Naive thymus-derived CD4-positive, alpha-beta T cell (primary cell): ENCODE data around the gene CAMK2D. TPM values are rescaled to one million over a fixed set of nuclear protein-coding genes. Genes with fewer than 3 reads are reported as not detected.

Experiments used
- ATAC-seq: fragments of 150-1000 bp; cut with Tn5 transposase; 2 replicates; pipeline ENCODE4 v1.10.0; 2021; ENCODE audit warnings: mild to moderate bottlenecking, moderate library complexity
- CTCF ChIA-PET: fragments of 350-600 bp; sonication (Branson Sonifier 250); formaldehyde crosslinking; loops from one replicate; lab custom pipeline; 2021; ENCODE audit warnings: antibody characterized with exemption; lab: Charles Lee
- POLR2A ChIA-PET: fragments of 350-600 bp; sonication (Branson Sonifier 250); formaldehyde crosslinking; loops from one replicate; lab custom pipeline; 2021; ENCODE audit warnings: antibody characterized with exemption, inconsistent platforms; lab: Charles Lee
- DNase-seq, 9 donors: peaks; one replicate each; pipeline versions ENCODE4 v3.0.0 to v3.0.0-alpha.2; 2020 to 2022; ENCODE audit warnings: mixed read lengths in 1 of 9
- H3K27ac ChIP-seq: one replicate; pipeline ENCODE4 v1.7.0; 2013; ENCODE audit warnings: mild to moderate bottlenecking, low read depth, low read length, moderate library complexity
- H3K27me3 ChIP-seq, 2 donors: one replicate each; pipeline ENCODE4 v1.7.0; 2013; ENCODE audit warnings: low read length in 2 of 2, mild to moderate bottlenecking in 2 of 2, moderate library complexity in 2 of 2; ENCODE audit not compliant: control insufficient read depth in 2 of 2, insufficient read depth in 2 of 2
- H3K36me3 ChIP-seq, 3 experiments: 1 replicate in 2 of 3; 2 replicates in 1 of 3; pipeline ENCODE4 v1.7.0; 2013; ENCODE audit warnings: low read length in 3 of 3, mild to moderate bottlenecking in 3 of 3, moderate library complexity in 1 of 3; ENCODE audit not compliant: insufficient read depth in 3 of 3, control insufficient read depth in 2 of 3
- H3K4me1 ChIP-seq, 2 donors: one replicate each; pipeline ENCODE4 v1.7.0; 2013; ENCODE audit warnings: low read length in 2 of 2, mild to moderate bottlenecking in 2 of 2, moderate library complexity in 1 of 2; ENCODE audit not compliant: control insufficient read depth in 2 of 2, insufficient read depth in 2 of 2
- H3K4me3 ChIP-seq: 2 replicates; pipeline ENCODE4 v1.7.0; 2013; ENCODE audit warnings: mild to moderate bottlenecking, low read length
- H3K9me3 ChIP-seq, 3 experiments: 1 replicate in 2 of 3; 2 replicates in 1 of 3; pipeline ENCODE4 v1.7.0; 2013; ENCODE audit warnings: low read length in 3 of 3; ENCODE audit not compliant: control insufficient read depth in 2 of 3
- H3K27ac Mint-ChIP-seq, 9 donors: one replicate each; pipeline ENCODE4 v1.8.0; 2020 to 2022; ENCODE audit warnings: mixed read lengths in 9 of 9, mild to moderate bottlenecking in 8 of 9, moderate library complexity in 5 of 9, inconsistent platforms in 2 of 9
- H3K27me3 Mint-ChIP-seq, 5 donors: one replicate each; pipeline ENCODE4 v1.8.0; 2021 to 2022; ENCODE audit warnings: mixed read lengths in 5 of 5, mild to moderate bottlenecking in 1 of 5
- H3K36me3 Mint-ChIP-seq, 5 donors: one replicate each; pipeline ENCODE4 v1.8.0; 2020 to 2022; ENCODE audit warnings: mixed read lengths in 5 of 5, mild to moderate bottlenecking in 3 of 5, inconsistent platforms in 1 of 5
- H3K4me1 Mint-ChIP-seq, 7 donors: one replicate each; pipeline ENCODE4 v1.8.0; 2020 to 2022; ENCODE audit warnings: mixed read lengths in 7 of 7, mild to moderate bottlenecking in 3 of 7, inconsistent platforms in 1 of 7
- H3K4me3 Mint-ChIP-seq, 10 donors: one replicate each; pipeline ENCODE4 v1.8.0; 2020 to 2022; ENCODE audit warnings: mild to moderate bottlenecking in 10 of 10, mixed read lengths in 10 of 10, moderate library complexity in 6 of 10, inconsistent platforms in 2 of 10
- H3K9me3 Mint-ChIP-seq, 11 donors: one replicate each; pipeline ENCODE4 v1.8.0; 2020 to 2022; ENCODE audit warnings: mixed read lengths in 11 of 11, mild to moderate bottlenecking in 4 of 11, inconsistent platforms in 1 of 11, moderate library complexity in 1 of 11
- intact Hi-C, 2 donors: fragments of 100-400 bp; cut with micrococcal nuclease; formaldehyde crosslinking; loops; one replicate each; pipeline ENCODE4 v1.15.1; 2023
- polyA plus RNA-seq, 2 donors: library from polyadenylated mRNA; unstranded; fragments of 300-500 nt; fragmentation: Illumina TruSeq; gene quantifications; one replicate each; pipeline ENCODE4 v1.2.3, GENCODE V29; 2021
- total RNA-seq, 6 experiments: library from RNA in 5 of 6; stranded (reverse) in 5 of 6; gene quantifications; 1 replicate in 5 of 6; 2 replicates in 1 of 6; pipeline ENCODE4 v1.2.3 and lab custom pipeline; 2021 to 2026

Gene CAMK2D
- total and polyA plus RNA-seq, 7 experiments from 2014 or later: 13.5 to 41.2 (median 36.1) TPM

GRCh38 chr4:113684534-113685091 is 76.9 kb downstream of the CAMK2D start:
- Histone ChIP-seq H3K4me1 (peaks cover 27 to 30% of the 10 kb centered on the region in 2 donors), H3K27me3 (no peaks in the 10 kb centered on the region), H3K36me3 (no peaks in the 10 kb centered on the region), H3K9me3 (no peaks in the 10 kb centered on the region), H3K4me3 (no peak overlapping the region), H3K27ac (peak overlapping the region; percentile 50)
- peak in 1 of 9 donors; percentile 28 for DNase-seq
- POLR2A ChIA-PET: interaction anchor here (0.7 to 2.3 kb wide), 4 partner anchors 8 to 119 kb away, joined by 5 to 7 read pairs (median 5); no protein-coding TSS in a partner anchor
- intact Hi-C loops: loop anchor here (2.0 to 5.0 kb wide), 2 partner anchors 14 to 218 kb away; no protein-coding TSS in a partner anchor
- peaks cover 0 to 8% (median 3%) of the 10 kb centered on the region in 11 donors for H3K9me3 Mint-ChIP-seq
- peak overlapping the region in 7 of 10 donors; percentile 3 to 83 (median 73) for H3K4me3 Mint-ChIP-seq
- peaks cover 20 to 66% (median 62%) of the 10 kb centered on the region in 7 donors for H3K4me1 Mint-ChIP-seq
- peak overlapping the region; percentile 81 to 93 (median 90) for H3K27ac Mint-ChIP-seq
- CTCF ChIA-PET: no interaction called here
- no peak for ATAC-seq
- peaks cover 4 to 42% (median 19%) of the 10 kb centered on the region in 5 donors for H3K36me3 Mint-ChIP-seq
- H3K27me3 Mint-ChIP-seq: no peaks in the 10 kb centered on the region

DNA sequence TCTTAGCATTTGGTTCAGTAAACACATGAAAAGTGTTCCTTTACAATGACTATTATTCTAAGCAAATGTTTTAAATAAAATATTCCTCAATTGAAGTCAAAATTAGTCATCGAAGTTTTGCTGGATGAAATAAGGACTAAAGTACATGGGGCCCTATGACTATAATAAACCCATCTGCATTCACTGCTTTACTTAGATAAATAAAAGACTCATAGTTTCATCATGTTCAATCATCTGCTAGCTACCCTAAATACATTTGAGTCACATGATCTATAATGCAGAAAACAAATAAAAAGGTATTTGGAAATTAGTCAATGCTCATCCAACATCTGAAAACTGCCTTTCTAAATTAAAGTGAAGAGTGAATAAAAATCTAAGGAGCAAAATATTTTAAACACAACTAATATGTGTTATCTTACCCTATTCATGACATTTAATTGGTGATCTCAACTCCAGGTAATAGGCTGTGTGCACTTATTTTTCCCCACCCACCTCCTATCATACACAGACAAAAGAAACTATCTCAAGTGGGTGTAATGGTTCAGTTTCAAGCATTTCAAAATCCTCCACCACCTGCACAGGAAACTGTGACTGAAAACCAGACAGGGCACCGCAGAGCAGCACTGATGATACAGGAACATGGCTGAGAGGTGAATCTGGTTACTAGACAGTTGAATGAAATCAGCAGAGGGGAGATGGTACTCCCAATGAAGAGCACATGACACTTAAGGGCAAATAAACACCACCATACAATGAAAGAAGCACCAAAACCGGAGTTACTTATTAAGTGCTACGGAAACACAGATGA is 78.6 kb downstream of the CAMK2D start:
- Histone ChIP-seq H3K27me3 (no peaks in the 10 kb centered on the region), H3K9me3 (no peaks in the 10 kb centered on the region), H3K4me3 (peak overlapping the region; percentile 21), H3K36me3 (no peaks in the 10 kb centered on the region), H3K4me1 (peaks cover 27 to 33% of the 10 kb centered on the region in 2 donors), H3K27ac (peak overlapping the region; percentile 50)
- Mint-ChIP-seq H3K27ac (peak overlapping the region; percentile 81 to 93 (median 90)), H3K9me3 (peaks cover 0 to 8% (median 3%) of the 10 kb centered on the region in 11 donors), H3K36me3 (peaks cover 4 to 40% (median 18%) of the 10 kb centered on the region in 5 donors), H3K27me3 (no peaks in the 10 kb centered on the region), H3K4me1 (peaks cover 13 to 66% (median 57%) of the 10 kb centered on the region in 7 donors), H3K4me3 (peak overlapping the region; percentile 18 to 83 (median 73))
- CTCF ChIA-PET: no interaction called here
- DNase-seq: peak; percentile 11 to 85 (median 80)
- ATAC-seq: peak; percentile 97
- POLR2A ChIA-PET: interaction anchor here (0.5 to 2.3 kb wide), 4 partner anchors 22 to 194 kb away, joined by 3 to 7 read pairs (median 4); no protein-coding TSS in a partner anchor
- intact Hi-C loops: loop anchor here (1.0 to 5.0 kb wide), 10 partner anchors 9 to 219 kb away; no protein-coding TSS in a partner anchor

- Mint-ChIP-seq H3K36me3 (peaks cover 0 to 55% (median 27%) of the 10 kb centered on the region in 5 donors), H3K9me3 (peaks cover 0 to 10% (median 3%) of the 10 kb centered on the region in 11 donors), H3K4me3 (no peak overlapping the region), H3K4me1 (peaks cover 25 to 79% (median 64%) of the 10 kb centered on the region in 7 donors), H3K27me3 (no peaks in the 10 kb centered on the region), H3K27ac (no peak overlapping the region)
- no peaks in the 10 kb centered on the region for H3K36me3 ChIP-seq
- DNase-seq: no peak
- POLR2A ChIA-PET: interaction anchor here (0.7 to 1.8 kb wide), 3 partner anchors 11 to 24 kb away, joined by 3 to 6 read pairs (median 3); no protein-coding TSS in a partner anchor
- no peak overlapping the region for H3K27ac ChIP-seq
- CTCF ChIA-PET: no interaction called here
- H3K4me3 ChIP-seq: no peak overlapping the region
- no peak for ATAC-seq
- H3K27me3 ChIP-seq: no peaks in the 10 kb centered on the region
- no peaks in the 10 kb centered on the region for H3K9me3 ChIP-seq
- H3K4me1 ChIP-seq: peaks cover 15 to 21% of the 10 kb centered on the region in 2 donors
- intact Hi-C loops: loop anchor here in 1 of 2 donors (1.0 kb wide), 1 partner anchor 9 kb away; no protein-coding TSS in a partner anchor
Observed at GRCh38 chr4:113678641-113679040, 82.9 kb downstream of the CAMK2D start.

GRCh38 chr4:113677325-113677724 is 84.2 kb downstream of the CAMK2D start:
- ChIA-PET CTCF (interaction anchor here (1.0 kb wide), 1 partner anchor 214 kb away, joined by 4 read pairs; no protein-coding TSS in a partner anchor), POLR2A (interaction anchor here (0.7 to 1.4 kb wide), 5 partner anchors 8 to 157 kb away, joined by 3 to 7 read pairs (median 4); no protein-coding TSS in a partner anchor)
- ATAC-seq (peak; percentile 83), DNase-seq (peak in 6 of 9 donors; percentile 29 to 49 (median 41))
- H3K27ac Mint-ChIP-seq: peak overlapping the region; percentile 53 to 95 (median 88)
- H3K9me3 ChIP-seq: no peaks in the 10 kb centered on the region
- H3K36me3 Mint-ChIP-seq: peaks cover 0 to 48% (median 27%) of the 10 kb centered on the region in 5 donors
- intact Hi-C loops: loop anchor here in 1 of 2 donors (1.0 to 2.0 kb wide), 2 partner anchors 17 to 85 kb away; no protein-coding TSS in a partner anchor
- H3K4me3 ChIP-seq: peak overlapping the region; percentile 3
- peaks cover 0 to 10% (median 3%) of the 10 kb centered on the region in 11 donors for H3K9me3 Mint-ChIP-seq
- H3K36me3 ChIP-seq: no peaks in the 10 kb centered on the region
- H3K27me3 Mint-ChIP-seq: no peaks in the 10 kb centered on the region
- peak overlapping the region; percentile 8 to 85 (median 72) for H3K4me3 Mint-ChIP-seq
- H3K4me1 ChIP-seq: peaks cover 15 to 21% of the 10 kb centered on the region in 2 donors
- peak overlapping the region; percentile 54 for H3K27ac ChIP-seq
- H3K27me3 ChIP-seq: no peaks in the 10 kb centered on the region
- peaks cover 26 to 78% (median 61%) of the 10 kb centered on the region in 7 donors for H3K4me1 Mint-ChIP-seq

GRCh38 chr4:113675731-113676697 is 85.5 kb downstream of the CAMK2D start:
- H3K36me3 Mint-ChIP-seq: peaks cover 0 to 42% (median 27%) of the 10 kb centered on the region in 5 donors
- H3K4me1 Mint-ChIP-seq: peaks cover 26 to 73% (median 64%) of the 10 kb centered on the region in 7 donors
- H3K4me3 Mint-ChIP-seq: peak overlapping the region in 2 of 10 donors; percentile 62 to 72
- H3K9me3 Mint-ChIP-seq: peaks cover 0 to 6% (median 0%) of the 10 kb centered on the region in 11 donors
- no peaks in the 10 kb centered on the region for H3K27me3 Mint-ChIP-seq
- intact Hi-C loops: loop anchor here in 1 of 2 donors (2.0 kb wide), 1 partner anchor 15 kb away; no protein-coding TSS in a partner anchor
- H3K36me3 ChIP-seq: no peaks in the 10 kb centered on the region
- ChIA-PET CTCF (interaction anchor here (0.7 to 1.0 kb wide), 2 partner anchors 215 to 1530 kb away, joined by 3 to 4 read pairs; no protein-coding TSS in a partner anchor), POLR2A (interaction anchor here (0.6 to 1.2 kb wide), 4 partner anchors 9 to 20 kb away, joined by 3 to 5 read pairs (median 4); no protein-coding TSS in a partner anchor)
- no peak overlapping the region for H3K4me3 ChIP-seq
- peaks cover 15 to 21% of the 10 kb centered on the region in 2 donors for H3K4me1 ChIP-seq
- no peaks in the 10 kb centered on the region for H3K27me3 ChIP-seq
- no peak overlapping the region for H3K27ac ChIP-seq
- H3K27ac Mint-ChIP-seq: peak overlapping the region in 7 of 9 donors; percentile 29 to 93 (median 75)
- ATAC-seq: no peak
- no peak for DNase-seq
- no peaks in the 10 kb centered on the region for H3K9me3 ChIP-seq
